DND-41 (cell line): ENCODE results near the gene C1orf35.

Experiments
- ATAC-seq: fragments of 200-7000 bp; cut with Tn5 transposase; 3 replicates; pipeline ENCODE4 v1.9.1; 2021; ENCODE audit warnings: low read depth; ENCODE audit not compliant: insufficient read depth
- DNase-seq: peaks from one replicate; pipeline ENCODE4 v3.0.0-alpha.2; 2020
- H2AFZ ChIP-seq: 2 replicates; pipeline ENCODE4 v1.6.0; 2012; ENCODE audit warnings: low read depth, low read length
- H3K27ac ChIP-seq: 2 replicates; pipeline ENCODE4 v1.5.1; 2012; ENCODE audit warnings: low read length, inconsistent platforms
- H3K27me3 ChIP-seq: fragments of 200-600 bp; sonication (generic); 2 replicates; pipeline ENCODE4 v1.6.0; 2012; ENCODE audit warnings: low read length, mild to moderate bottlenecking, inconsistent platforms; ENCODE audit not compliant: insufficient read depth, poor library complexity
- H3K36me3 ChIP-seq: 2 replicates; pipeline ENCODE4 v1.5.1; 2012; ENCODE audit warnings: low read length, inconsistent platforms; ENCODE audit not compliant: insufficient read depth
- H3K4me1 ChIP-seq: 2 replicates; pipeline ENCODE4 v1.5.1; 2012; ENCODE audit warnings: mild to moderate bottlenecking, low read length; ENCODE audit not compliant: insufficient read depth
- H3K4me2 ChIP-seq: 2 replicates; pipeline ENCODE4 v1.6.0; 2012; ENCODE audit warnings: mild to moderate bottlenecking, moderate library complexity, low read length, inconsistent platforms; ENCODE audit not compliant: insufficient read depth
- H3K4me3 ChIP-seq, 2 experiments: fragments of 200-600 bp in 1 of 2; shearing (Covaris generic) in 1 of 2; 2 replicates each; pipeline ENCODE4 v1.5.1; 2012 to 2016; ENCODE audit warnings: inconsistent platforms in 2 of 2, low read length in 2 of 2, mild to moderate bottlenecking in 2 of 2, low read depth in 1 of 2, moderate library complexity in 1 of 2
- H3K79me2 ChIP-seq: 2 replicates; pipeline ENCODE4 v1.6.0; 2012; ENCODE audit warnings: low read length, inconsistent platforms; ENCODE audit not compliant: insufficient read depth
- H3K9ac ChIP-seq: 2 replicates; pipeline ENCODE4 v1.6.0; 2012; ENCODE audit warnings: low read depth, mild to moderate bottlenecking, inconsistent platforms, low read length, moderate library complexity
- H3K9me3 ChIP-seq: 2 replicates; pipeline ENCODE4 v1.5.1; 2012; ENCODE audit warnings: low read length, moderate library complexity, mild to moderate bottlenecking, inconsistent platforms; ENCODE audit not compliant: insufficient read depth, severe bottlenecking
- H4K20me1 ChIP-seq: 2 replicates; pipeline ENCODE4 v1.6.0; 2012; ENCODE audit warnings: low read length; ENCODE audit not compliant: insufficient read depth
- EZH2 ChIP-seq: IDR thresholded peaks from 3 replicates; pipeline ENCODE4 v1.6.1; 2012; ENCODE audit warnings: borderline replicate concordance, low read depth, mild to moderate bottlenecking, moderate library complexity, low read length, inconsistent platforms; ENCODE audit not compliant: severe bottlenecking
- TF ChIP-seq, protein P1 (sequence below): IDR thresholded peaks from 2 replicates; pipeline ENCODE4 v1.5.1; 2012; ENCODE audit warnings: borderline replicate concordance, low read length, moderate library complexity, mild to moderate bottlenecking; ENCODE audit not compliant: poor library complexity, severe bottlenecking; ENCODE audit errors: extremely low read depth

Gene C1orf35

DNA sequence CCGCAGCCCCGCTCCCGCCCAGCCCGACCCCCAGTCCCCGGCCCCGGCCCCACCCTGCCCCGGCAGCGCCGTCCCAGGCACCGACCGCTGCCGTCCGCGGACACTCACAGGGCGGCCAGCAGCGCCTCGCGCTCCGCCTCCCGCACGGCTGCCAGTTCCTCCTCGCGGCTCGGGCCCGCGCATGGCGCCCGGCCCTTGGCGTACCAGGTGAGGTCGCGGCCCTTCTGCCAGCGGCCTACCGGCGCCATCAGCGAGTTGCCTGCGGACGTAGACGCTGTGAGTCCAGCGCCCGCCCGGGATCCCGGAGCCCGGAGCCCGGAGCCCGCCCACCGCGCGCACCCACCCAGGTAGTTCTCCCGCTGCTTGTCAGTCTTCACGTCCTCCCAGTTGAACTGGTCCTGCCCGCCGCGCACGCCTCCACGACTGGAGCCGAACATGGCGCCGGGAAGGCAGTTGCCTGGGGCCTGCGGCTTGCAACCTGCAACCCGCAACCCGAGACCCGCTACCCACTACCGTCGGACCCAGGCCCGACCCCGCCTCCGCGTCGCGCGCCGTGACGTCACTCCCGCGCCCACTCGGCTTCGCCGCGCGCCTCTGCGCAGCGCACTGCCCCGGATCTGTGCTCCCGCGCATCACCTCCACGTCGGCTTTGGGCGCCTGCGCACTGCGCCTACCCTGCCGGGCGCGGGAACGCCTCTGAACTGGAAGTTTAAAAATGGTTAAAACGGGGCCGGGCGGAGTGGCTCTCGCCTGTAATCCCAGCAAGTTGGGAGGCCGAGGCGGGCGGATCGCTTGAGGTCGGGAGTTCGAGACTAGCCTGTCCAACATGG lies at the start of gene C1orf35:
C1orf35 (minus strand) TSS at position 535 of the 830 bp plus-strand sequence; CDS start at position 437, 98 bp downstream.
- peak within 1 kb of the TSS; percentile 62 to 95; a peak in 3 of 4 replicates for H3K4me3 ChIP-seq
- H3K4me1 ChIP-seq, result peaks cover 47% of the 10 kb centered on the region
- H4K20me1 ChIP-seq, result peaks cover 44% of the 10 kb centered on the region
- H3K36me3 ChIP-seq, result peaks cover 58% of the 10 kb centered on the region
- TF ChIP-seq EZH2, result no peak
- TF ChIP-seq, protein P1, sequence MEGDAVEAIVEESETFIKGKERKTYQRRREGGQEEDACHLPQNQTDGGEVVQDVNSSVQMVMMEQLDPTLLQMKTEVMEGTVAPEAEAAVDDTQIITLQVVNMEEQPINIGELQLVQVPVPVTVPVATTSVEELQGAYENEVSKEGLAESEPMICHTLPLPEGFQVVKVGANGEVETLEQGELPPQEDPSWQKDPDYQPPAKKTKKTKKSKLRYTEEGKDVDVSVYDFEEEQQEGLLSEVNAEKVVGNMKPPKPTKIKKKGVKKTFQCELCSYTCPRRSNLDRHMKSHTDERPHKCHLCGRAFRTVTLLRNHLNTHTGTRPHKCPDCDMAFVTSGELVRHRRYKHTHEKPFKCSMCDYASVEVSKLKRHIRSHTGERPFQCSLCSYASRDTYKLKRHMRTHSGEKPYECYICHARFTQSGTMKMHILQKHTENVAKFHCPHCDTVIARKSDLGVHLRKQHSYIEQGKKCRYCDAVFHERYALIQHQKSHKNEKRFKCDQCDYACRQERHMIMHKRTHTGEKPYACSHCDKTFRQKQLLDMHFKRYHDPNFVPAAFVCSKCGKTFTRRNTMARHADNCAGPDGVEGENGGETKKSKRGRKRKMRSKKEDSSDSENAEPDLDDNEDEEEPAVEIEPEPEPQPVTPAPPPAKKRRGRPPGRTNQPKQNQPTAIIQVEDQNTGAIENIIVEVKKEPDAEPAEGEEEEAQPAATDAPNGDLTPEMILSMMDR, result no peak
- peak; percentile 95 for DNase-seq
- peak within 1 kb of the TSS; percentile 80 for H3K27ac ChIP-seq
- H2AFZ ChIP-seq, result peak within 1 kb of the TSS; percentile 96
- peak; percentile 86 for ATAC-seq
- peaks cover 63% of the 10 kb centered on the region for H3K79me2 ChIP-seq
- H3K27me3 ChIP-seq, result no peaks in the 10 kb centered on the region
- peak within 1 kb of the TSS; percentile 73 for H3K4me2 ChIP-seq
- H3K9ac ChIP-seq, result peak within 1 kb of the TSS; percentile 78
- no peaks in the 10 kb centered on the region for H3K9me3 ChIP-seq

GRCh38 chr1:228152918-228153258 lies 49.8 kb upstream of the C1orf35 start:
- Histone ChIP-seq H2AFZ (no peak overlapping the region), H4K20me1 (peaks cover 49% of the 10 kb centered on the region), H3K27ac (no peak overlapping the region), H3K9ac (0 out of 2 replicates have a peak overlapping the region, but pooled peaks have one; percentile 2), H3K27me3 (no peaks in the 10 kb centered on the region), H3K4me2 (no peak overlapping the region), H3K79me2 (no peaks in the 10 kb centered on the region), H3K9me3 (no peaks in the 10 kb centered on the region), H3K4me3 (no peak overlapping the region), H3K36me3 (peaks cover 21% of the 10 kb centered on the region), H3K4me1 (no peaks in the 10 kb centered on the region)
- TF ChIP-seq EZH2, result no peak
- TF ChIP-seq, protein P1, result no peak
- ATAC-seq (no peak), DNase-seq (no peak)

- Histone ChIP-seq H3K9me3 (no peaks in the 10 kb centered on the region), H3K27me3 (no peaks in the 10 kb centered on the region), H3K9ac (0 out of 2 replicates have a peak overlapping the region, but pooled peaks have one; percentile 2), H3K4me2 (no peak overlapping the region), H3K4me3 (no peak overlapping the region), H3K79me2 (peaks cover 1% of the 10 kb centered on the region; the same call in 1 of the 2 replicates), H2AFZ (no peak overlapping the region), H4K20me1 (peaks cover 54% of the 10 kb centered on the region), H3K36me3 (peaks cover 27% of the 10 kb centered on the region), H3K4me1 (no peaks in the 10 kb centered on the region), H3K27ac (no peak overlapping the region)
- TF ChIP-seq, protein P1, result no peak
- no peak for TF ChIP-seq EZH2
- DNase-seq, result no peak
- no peak for ATAC-seq
Measured at GRCh38 chr1:228152097-228152917, 49.2 kb upstream of the C1orf35 start.
